Forelimb muscle (tissue), 1 donor: ENCODE results near the gene ATG12. TPM values are rescaled to one million over a fixed set of nuclear protein-coding genes. Genes with fewer than 3 reads are reported as not detected.

Source experiments
- DNase-seq: peaks from one replicate; pipeline ENCODE4 v3.0.0-alpha.2; 2013; ENCODE audit warnings: low read depth
- polyA plus RNA-seq: library from polyadenylated mRNA; unstranded; fragments of 120-200 nt; gene quantifications from one replicate; pipeline ENCODE4 v1.2.1, GENCODE V29; 2013; ENCODE audit not compliant: insufficient read length

ATG12 gene
- polyA plus RNA-seq, 1 donor = 60.1 TPM

GRCh38 chr5:115807654-115808052 lies 33.7 kb downstream of the ATG12 start:
- no peak for DNase-seq

- no peak for DNase-seq
Observed at GRCh38 chr5:115806986-115807653, 34.2 kb downstream of the ATG12 start.

GRCh38 chr5:115801984-115802383 lies 39.4 kb downstream of the ATG12 start:
- no peak for DNase-seq

- DNase-seq = no peak
Observed at GRCh38 chr5:115801152-115801551, 40.2 kb downstream of the ATG12 start.

GRCh38 chr5:115800108-115800507 lies 41.3 kb downstream of the ATG12 start:
- no peak for DNase-seq

GRCh38 chr5:115798252-115798651 lies 43.1 kb downstream of the ATG12 start:
- no peak for DNase-seq

- DNase-seq = no peak
Observed at GRCh38 chr5:115796656-115797055, 44.7 kb downstream of the ATG12 start.

GRCh38 chr5:115795700-115796099 lies 45.7 kb downstream of the ATG12 start:
- DNase-seq = no peak

GRCh38 chr5:115788440-115788839 lies 52.9 kb downstream of the ATG12 start:
- no peak for DNase-seq

- DNase-seq = no peak
Observed at GRCh38 chr5:115787426-115787825, 53.9 kb downstream of the ATG12 start.

GRCh38 chr5:115785381-115786065 lies 55.8 kb downstream of the ATG12 start:
- no peak for DNase-seq

- DNase-seq = no peak
Observed at GRCh38 chr5:115778417-115778816, 62.9 kb downstream of the ATG12 start.

Other genes starting within 250 kb of the ATG12 start
- 5.4 TPM for gene TICAM2, start 239.1 kb downstream of the ATG12 start, polyA plus RNA-seq
- 58.9 TPM for gene TMED7, start 215.5 kb downstream of the ATG12 start, polyA plus RNA-seq
- 15.6 TPM for gene CDO1, start 24.9 kb downstream of the ATG12 start, polyA plus RNA-seq
- 85.6 TPM for gene AP3S1, start 370 bp upstream of the ATG12 start, polyA plus RNA-seq
- 3.3 TPM for gene LVRN, start 120.9 kb upstream of the ATG12 start, polyA plus RNA-seq
- not detected for gene ARL14EPL, start 190.9 kb upstream of the ATG12 start, polyA plus RNA-seq
- gene COMMD10, start 243.5 kb upstream of the ATG12 start, polyA plus RNA-seq = 27.0 TPM